ENCODE measurements around the gene PSMA6.

DNA sequence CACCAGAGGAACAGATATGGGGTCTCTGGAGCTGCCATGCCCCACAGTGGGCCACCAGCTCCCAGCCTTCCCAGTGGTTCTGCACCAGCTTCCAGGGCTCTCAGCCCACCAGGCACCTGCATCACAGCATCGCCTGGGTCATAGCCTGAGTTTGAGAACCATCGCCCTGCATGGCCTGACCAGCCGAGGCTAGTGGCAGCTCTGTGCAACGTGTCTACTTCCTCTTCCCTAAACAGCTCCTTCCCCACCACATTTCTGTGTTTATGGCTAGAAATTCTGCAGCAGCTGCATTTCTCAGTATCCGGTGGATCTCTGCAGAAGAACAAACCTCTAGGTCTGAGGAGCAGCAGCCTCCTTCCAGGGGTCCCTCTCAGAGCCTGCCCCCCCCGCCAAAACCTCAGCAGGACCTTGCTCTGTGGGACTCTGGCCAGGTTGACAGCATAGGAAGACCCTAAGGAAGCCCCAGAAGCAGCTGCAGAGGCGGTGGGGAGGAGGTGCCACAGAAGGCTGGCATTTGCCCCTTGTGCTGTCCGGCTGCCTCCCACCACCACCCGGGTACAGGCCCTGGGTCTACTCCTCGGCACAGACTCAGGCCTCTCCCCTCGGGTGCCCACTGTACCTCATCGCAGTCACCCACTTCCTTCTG is 47.7 kb downstream of the PSMA6 start:
- no peak for TF ChIP-seq CTCF (IDR thresholded peaks at IDR 0.05; ENCODE audit: low read length)
- TF ChIP-seq EZH2 (optimal IDR thresholded peaks at IDR 0.05; ENCODE audit: low read depth, low read length), result no peak

Measured in MM.1S (cell line).